GM21367 (cell line): Measurements from ENCODE around the gene SLC9A9.
"Not testable (repeated sequence)": the region's sequence is repeated elsewhere in the genome, so short reads cannot be mapped to it uniquely, and the experiment has no call there.

Source experiments
- ATAC-seq: cut with Tn5 transposase; IDR thresholded peaks from one replicate; pipeline ENCODE4 v1.9.1; 2021; ENCODE audit not compliant: unreplicated experiment

Gene SLC9A9

GRCh38 chr3:143698682-143699303, 149.5 kb downstream of the SLC9A9 start:
- no peak for ATAC-seq

- ATAC-seq = no peak
Observed at GRCh38 chr3:143697975-143698374, 150.3 kb downstream of the SLC9A9 start.

- not testable (repeated sequence) for ATAC-seq
Observed at GRCh38 chr3:143695333-143695732, 152.9 kb downstream of the SLC9A9 start.

GRCh38 chr3:143693506-143693905, 154.8 kb downstream of the SLC9A9 start:
- no peak for ATAC-seq

- ATAC-seq = no peak
Observed at GRCh38 chr3:143686638-143687197, 161.6 kb downstream of the SLC9A9 start.

GRCh38 chr3:143685491-143685890, 162.8 kb downstream of the SLC9A9 start:
- no peak for ATAC-seq

- ATAC-seq = no peak
Observed at GRCh38 chr3:143677430-143677829, 170.8 kb downstream of the SLC9A9 start.

- ATAC-seq = no peak
Observed at GRCh38 chr3:143676747-143677146, 171.5 kb downstream of the SLC9A9 start.

GRCh38 chr3:143676021-143676420, 172.2 kb downstream of the SLC9A9 start:
- ATAC-seq = no peak

- ATAC-seq = peak; percentile 63
Observed at GRCh38 chr3:143674100-143674968, 173.9 kb downstream of the SLC9A9 start.

- ATAC-seq = no peak
Observed at GRCh38 chr3:143672396-143673165, 175.7 kb downstream of the SLC9A9 start.

- no peak for ATAC-seq
Observed at GRCh38 chr3:143671626-143672025, 176.6 kb downstream of the SLC9A9 start.

- ATAC-seq = peak; percentile 94
Observed at GRCh38 chr3:143668924-143669790, 179.1 kb downstream of the SLC9A9 start.

- no peak for ATAC-seq
Observed at GRCh38 chr3:143668385-143668784, 179.9 kb downstream of the SLC9A9 start.

GRCh38 chr3:143661677-143662076, 186.6 kb downstream of the SLC9A9 start:
- no peak for ATAC-seq

GRCh38 chr3:143658861-143659260, 189.4 kb downstream of the SLC9A9 start:
- no peak for ATAC-seq

GRCh38 chr3:143658116-143658515, 190.2 kb downstream of the SLC9A9 start:
- no peak for ATAC-seq

GRCh38 chr3:143657391-143657790, 190.9 kb downstream of the SLC9A9 start:
- no peak for ATAC-seq

- no peak for ATAC-seq
Observed at GRCh38 chr3:143654906-143655305, 193.4 kb downstream of the SLC9A9 start.

GRCh38 chr3:143653935-143654334, 194.3 kb downstream of the SLC9A9 start:
- ATAC-seq = no peak
